HL-60/S4 (cell line): ENCODE results near the gene BCAS3.

Source experiments
- in situ Hi-C: fragments of 300-500 bp; cut with MboI; formaldehyde crosslinking; loops from 2 replicates; pipeline ENCODE4 v1.14.3; 2022; ENCODE audit warnings: low sequenced_read_pairs

BCAS3 gene

GRCh38 chr17:61384692-61385576 lies 707.3 kb downstream of the BCAS3 start:
- in situ Hi-C loops, result no loop called here

- in situ Hi-C loops, result no loop called here
Observed at GRCh38 chr17:61385577-61386236, 708.1 kb downstream of the BCAS3 start.

- in situ Hi-C loops, result no loop called here
Observed at GRCh38 chr17:61386251-61386650, 708.6 kb downstream of the BCAS3 start.

GRCh38 chr17:61387011-61387410 lies 709.4 kb downstream of the BCAS3 start:
- in situ Hi-C loops, result no loop called here

- in situ Hi-C loops, result no loop called here
Observed at GRCh38 chr17:61387511-61388305, 710.1 kb downstream of the BCAS3 start.

GRCh38 chr17:61388561-61389356 lies 711.1 kb downstream of the BCAS3 start:
- in situ Hi-C loops, result no loop called here

GRCh38 chr17:61389670-61390478 lies 712.2 kb downstream of the BCAS3 start:
- in situ Hi-C loops, result loop anchor here (10.0 kb wide), 1 partner anchor 395 kb away; no protein-coding TSS in a partner anchor

GRCh38 chr17:61390479-61390791 lies 712.8 kb downstream of the BCAS3 start:
- in situ Hi-C loops, result loop anchor here (10.0 kb wide), 1 partner anchor 396 kb away; no protein-coding TSS in a partner anchor

GRCh38 chr17:61391595-61392291 lies 714.1 kb downstream of the BCAS3 start:
- in situ Hi-C loops, result loop anchor here (10.0 kb wide), 1 partner anchor 397 kb away; no protein-coding TSS in a partner anchor

- in situ Hi-C loops, result loop anchor here (10.0 kb wide), 1 partner anchor 398 kb away; no protein-coding TSS in a partner anchor
Observed at GRCh38 chr17:61392679-61393078, 715.0 kb downstream of the BCAS3 start.

- in situ Hi-C loops, result loop anchor here (10.0 kb wide), 1 partner anchor 399 kb away; no protein-coding TSS in a partner anchor
Observed at GRCh38 chr17:61393550-61393903, 715.9 kb downstream of the BCAS3 start.

GRCh38 chr17:61393904-61394629 lies 716.4 kb downstream of the BCAS3 start:
- in situ Hi-C loops, result loop anchor here (10.0 kb wide), 1 partner anchor 399 kb away; no protein-coding TSS in a partner anchor

GRCh38 chr17:61394630-61395408 lies 717.2 kb downstream of the BCAS3 start:
- in situ Hi-C loops, result loop anchor here (10.0 kb wide), 1 partner anchor 400 kb away; no protein-coding TSS in a partner anchor

GRCh38 chr17:61395409-61395982 lies 717.8 kb downstream of the BCAS3 start:
- in situ Hi-C loops, result loop anchor here (10.0 kb wide), 1 partner anchor 401 kb away; no protein-coding TSS in a partner anchor

- in situ Hi-C loops, result loop anchor here (10.0 kb wide), 1 partner anchor 401 kb away; no protein-coding TSS in a partner anchor
Observed at GRCh38 chr17:61395983-61396585, 718.4 kb downstream of the BCAS3 start.

- in situ Hi-C loops, result loop anchor here (10.0 kb wide), 1 partner anchor 402 kb away; no protein-coding TSS in a partner anchor
Observed at GRCh38 chr17:61396586-61397085, 719.0 kb downstream of the BCAS3 start.
